ENCODE data around the gene KLK8. TPM values are rescaled to one million over a fixed set of nuclear protein-coding genes. Genes with fewer than 3 reads are reported as not detected.

KLK8 gene
- total and polyA plus RNA-seq, 2 experiments from 2014 or later: 4.9 to 14.6 TPM

GRCh38 chr19:50994129-50994528 is 7.3 kb downstream of the KLK8 start:
- no peaks in the 10 kb centered on the region for H3K79me2 ChIP-seq (replicated peaks; ENCODE audit: insufficient read depth)
- no peaks in the 10 kb centered on the region for H4K20me1 ChIP-seq (replicated peaks; ENCODE audit: insufficient read depth)
- TF ChIP-seq EZH2phosphoT487 (IDR thresholded peaks at IDR 0.05; ENCODE audit: unreplicated experiment): no peak
- H3K4me3 Mint-ChIP-seq: no peak overlapping the region
- peaks cover 16% of the 10 kb centered on the region for H3K27me3 Mint-ChIP-seq (ENCODE audit: insufficient read depth, low read depth, poor library complexity)
- H3K27ac Mint-ChIP-seq: no peak overlapping the region
- DNase-seq (ENCODE audit: low spot score) (no peak), ATAC-seq (no peak)
- H3F3A ChIP-seq (replicated peaks; ENCODE audit: low read depth): no peaks in the 10 kb centered on the region
- H3K9me2 ChIP-seq (ENCODE audit: insufficient read depth): no peaks in the 10 kb centered on the region
- no peak overlapping the region for H3K27ac ChIP-seq (ENCODE audit: low read depth)
- H3K36me3 Mint-ChIP-seq (ENCODE audit: low read depth): no peaks in the 10 kb centered on the region
- no peak overlapping the region for H3K4me3 ChIP-seq
- no peaks in the 10 kb centered on the region for H3K36me3 ChIP-seq (ENCODE audit: insufficient read depth)
- H2AFZ ChIP-seq: no peak overlapping the region
- H3K27me3 ChIP-seq (ENCODE audit: insufficient read depth): no peaks in the 10 kb centered on the region
- no peak overlapping the region for H3K4me2 ChIP-seq
- peaks cover 7% of the 10 kb centered on the region for H3K9me3 Mint-ChIP-seq
- no peaks in the 10 kb centered on the region for H3K4me1 Mint-ChIP-seq
- H3K4me1 ChIP-seq (ENCODE audit: insufficient read depth): no peaks in the 10 kb centered on the region

GRCh38 chr19:50992666-50993035 is 8.8 kb downstream of the KLK8 start:
- ATAC-seq (no peak), DNase-seq (ENCODE audit: low spot score) (no peak)
- no peak overlapping the region for H3K27ac Mint-ChIP-seq
- no peaks in the 10 kb centered on the region for H3K27me3 ChIP-seq (ENCODE audit: insufficient read depth)
- H3K4me2 ChIP-seq: no peak overlapping the region
- no peaks in the 10 kb centered on the region for H4K20me1 ChIP-seq (replicated peaks; ENCODE audit: insufficient read depth)
- no peaks in the 10 kb centered on the region for H3K36me3 Mint-ChIP-seq (ENCODE audit: low read depth)
- H3K9me2 ChIP-seq (ENCODE audit: insufficient read depth): no peaks in the 10 kb centered on the region
- H3K9me3 Mint-ChIP-seq: peaks cover 7% of the 10 kb centered on the region; the same call in 2 of the 3 replicates
- no peaks in the 10 kb centered on the region for H3K4me1 ChIP-seq (ENCODE audit: insufficient read depth)
- H3K4me1 Mint-ChIP-seq: no peaks in the 10 kb centered on the region
- no peak overlapping the region for H2AFZ ChIP-seq
- peaks cover 13% of the 10 kb centered on the region for H3K27me3 Mint-ChIP-seq (ENCODE audit: insufficient read depth, low read depth, poor library complexity)
- H3K4me3 Mint-ChIP-seq: no peak overlapping the region
- no peaks in the 10 kb centered on the region for H3F3A ChIP-seq (replicated peaks; ENCODE audit: low read depth)
- H3K4me3 ChIP-seq: no peak overlapping the region
- no peak overlapping the region for H3K27ac ChIP-seq (ENCODE audit: low read depth)
- no peaks in the 10 kb centered on the region for H3K36me3 ChIP-seq (ENCODE audit: insufficient read depth)
- H3K79me2 ChIP-seq (replicated peaks; ENCODE audit: insufficient read depth): no peaks in the 10 kb centered on the region
- TF ChIP-seq EZH2 (IDR thresholded peaks at IDR 0.05; ENCODE audit: low read depth, unreplicated experiment): no peak
- no peak for TF ChIP-seq CTCF (conservative IDR thresholded peaks at IDR 0.05; ENCODE audit: low read depth in 2 of 2)
- no peak for TF ChIP-seq ZNF114 (CRISPR knock-in tag; IDR thresholded peaks at IDR 0.05)
- TF ChIP-seq REST (IDR thresholded peaks at IDR 0.05; ENCODE audit: unreplicated experiment): no peak
- no peak for TF ChIP-seq CREB1 (CRISPR knock-in tag; IDR thresholded peaks at IDR 0.05; ENCODE audit: low read depth)
- no peak for TF ChIP-seq JUNB (IDR thresholded peaks at IDR 0.05; ENCODE audit: unreplicated experiment)
- no peak for TF ChIP-seq ZNF331 (CRISPR knock-in tag; IDR thresholded peaks at IDR 0.05; ENCODE audit: low read depth)
- no peak for TF ChIP-seq ETS1 (IDR thresholded peaks at IDR 0.05)
- no peak for TF ChIP-seq STAT1 (IDR thresholded peaks at IDR 0.05; ENCODE audit: unreplicated experiment)
- no peak for TF ChIP-seq POLR2AphosphoS5 (IDR thresholded peaks at IDR 0.05; ENCODE audit: low read depth)
- TF ChIP-seq NANOG (IDR thresholded peaks at IDR 0.05; ENCODE audit: borderline replicate concordance): no peak
- no peak for TF ChIP-seq EZH2phosphoT487 (IDR thresholded peaks at IDR 0.05; ENCODE audit: unreplicated experiment)

Measured in GM23338 (cell line).